Stimulated activated CD4-positive, alpha-beta T cell treated with anti-CD3 and anti-CD28 coated beads, Interleukin-1b, Interleukin-23, amount 100 ng/mL, for 4 hours (primary cell): Measurements from ENCODE around the gene L3MBTL3.

Experiments used
- DNase-seq, 2 donors: peaks; one replicate each; pipeline ENCODE4 v3.0.0-alpha.2; 2020; ENCODE audit warnings: low read depth in 2 of 2

L3MBTL3 gene

GRCh38 chr6:130027948-130028347 is 9.6 kb downstream of the L3MBTL3 start:
- DNase-seq: no peak

- DNase-seq: no peak
Observed at GRCh38 chr6:130029163-130029562, 10.8 kb downstream of the L3MBTL3 start.

GRCh38 chr6:130032758-130033340 is 14.5 kb downstream of the L3MBTL3 start:
- DNase-seq: no peak

- DNase-seq: no peak
Observed at GRCh38 chr6:130033949-130034348, 15.6 kb downstream of the L3MBTL3 start.

- DNase-seq: no peak
Observed at GRCh38 chr6:130034378-130035146, 16.2 kb downstream of the L3MBTL3 start.

- no peak for DNase-seq
Observed at GRCh38 chr6:130035211-130035610, 16.8 kb downstream of the L3MBTL3 start.

- DNase-seq: no peak
Observed at GRCh38 chr6:130037207-130037811, 18.9 kb downstream of the L3MBTL3 start.

- DNase-seq: no peak
Observed at GRCh38 chr6:130041594-130041993, 23.2 kb downstream of the L3MBTL3 start.

- no peak for DNase-seq
Observed at GRCh38 chr6:130043344-130043743, 25.0 kb downstream of the L3MBTL3 start.

- DNase-seq: no peak
Observed at GRCh38 chr6:130045622-130046021, 27.2 kb downstream of the L3MBTL3 start.

GRCh38 chr6:130046671-130047070 is 28.3 kb downstream of the L3MBTL3 start:
- DNase-seq: no peak

GRCh38 chr6:130047088-130047995 is 29.0 kb downstream of the L3MBTL3 start:
- no peak for DNase-seq

GRCh38 chr6:130050230-130050629 is 31.8 kb downstream of the L3MBTL3 start:
- no peak for DNase-seq

GRCh38 chr6:130054725-130055124 is 36.3 kb downstream of the L3MBTL3 start:
- no peak for DNase-seq

- DNase-seq: no peak
Observed at GRCh38 chr6:130055271-130055670, 36.9 kb downstream of the L3MBTL3 start.

GRCh38 chr6:130057495-130057894 is 39.1 kb downstream of the L3MBTL3 start:
- no peak for DNase-seq

GRCh38 chr6:130063806-130064205 is 45.4 kb downstream of the L3MBTL3 start:
- no peak for DNase-seq

GRCh38 chr6:130065609-130066156 is 47.3 kb downstream of the L3MBTL3 start:
- no peak for DNase-seq

GRCh38 chr6:130069485-130069884 is 51.1 kb downstream of the L3MBTL3 start:
- no peak for DNase-seq

GRCh38 chr6:130070326-130070725 is 51.9 kb downstream of the L3MBTL3 start:
- DNase-seq: no peak

GRCh38 chr6:130070792-130071191 is 52.4 kb downstream of the L3MBTL3 start:
- no peak for DNase-seq
